Tibial nerve (tissue), 4 donors: ENCODE results near the gene DDX47. TPM values are rescaled to one million over a fixed set of nuclear protein-coding genes. Genes with fewer than 3 reads are reported as not detected.
"Not testable (repeated sequence)": the region's sequence is repeated elsewhere in the genome, so short reads cannot be mapped to it uniquely, and the experiment has no call there.

Source experiments
- DNase-seq, 2 donors: peaks; one replicate each; pipeline ENCODE4 v3.0.0-alpha.2; 2019; ENCODE audit warnings: low spot score in 2 of 2
- H3K27ac ChIP-seq, 4 donors: fragments of 200-600 bp; sonication (generic) in 3 of 4; one replicate each; pipeline ENCODE4 v1.5.1; 2017 to 2019; ENCODE audit warnings: mild to moderate bottlenecking in 1 of 4
- H3K27me3 ChIP-seq, 2 donors: fragments of 200-600 bp; sonication (generic) in 1 of 2; one replicate each; pipeline versions ENCODE4 v1.5.1 to v1.6.0; 2017 to 2019
- H3K36me3 ChIP-seq, 3 donors: fragments of 200-600 bp; sonication (generic); one replicate each; pipeline ENCODE4 v1.5.1; 2018 to 2019
- H3K4me1 ChIP-seq, 4 donors: fragments of 200-600 bp; sonication (generic) in 3 of 4; one replicate each; pipeline ENCODE4 v1.5.1; 2017 to 2019
- H3K4me3 ChIP-seq, 4 donors: fragments of 200-600 bp; sonication (generic) in 3 of 4; one replicate each; pipeline ENCODE4 v1.5.1; 2017 to 2019; ENCODE audit warnings: mild to moderate bottlenecking in 1 of 4, moderate library complexity in 1 of 4
- H3K9me3 ChIP-seq, 4 donors: fragments of 200-600 bp; sonication (generic) in 3 of 4; one replicate each; pipeline ENCODE4 v1.5.1; 2017 to 2019
- EP300 ChIP-seq, 2 donors: sonication (generic); formaldehyde crosslinking; IDR thresholded peaks; one replicate each; pipeline ENCODE4 v1.6.1; 2017; ENCODE audit warnings: antibody characterized with exemption in 2 of 2, mild to moderate bottlenecking in 1 of 2
- POLR2A ChIP-seq, 2 donors: fragments of 450-650 bp; IDR thresholded peaks; one replicate each; pipeline ENCODE4 v1.6.1; 2017; ENCODE audit warnings: antibody characterized with exemption in 2 of 2, mild to moderate bottlenecking in 2 of 2, moderate library complexity in 2 of 2
- WGBS, 2 donors: methylation state at CpG; one replicate each; pipeline ENCODE4 v1.1.5; 2018; 5-methylcytosine and 5-hydroxymethylcytosine counted together
- total RNA-seq, 4 donors: library from RNA; depleted of rRNA; stranded (reverse); fragments of >200 nt; gene quantifications; one replicate each; pipeline ENCODE4 v1.1.0, GENCODE V29; 2016
- TF ChIP-seq, protein P1 (sequence below), 5 experiments: fragments of 200-600 bp in 3 of 5; fragments of 450-650 bp in 2 of 5; sonication (generic) in 3 of 5; IDR thresholded peaks; one replicate each; pipeline ENCODE4 v1.5.1; 2016 to 2019; ENCODE audit warnings: antibody characterized with exemption in 5 of 5, mild to moderate bottlenecking in 3 of 5, moderate library complexity in 2 of 5

The DDX47 gene
- total RNA-seq, 4 donors from 2014 or later = 39.4 to 50.0 (median 47.8) TPM

DNA sequence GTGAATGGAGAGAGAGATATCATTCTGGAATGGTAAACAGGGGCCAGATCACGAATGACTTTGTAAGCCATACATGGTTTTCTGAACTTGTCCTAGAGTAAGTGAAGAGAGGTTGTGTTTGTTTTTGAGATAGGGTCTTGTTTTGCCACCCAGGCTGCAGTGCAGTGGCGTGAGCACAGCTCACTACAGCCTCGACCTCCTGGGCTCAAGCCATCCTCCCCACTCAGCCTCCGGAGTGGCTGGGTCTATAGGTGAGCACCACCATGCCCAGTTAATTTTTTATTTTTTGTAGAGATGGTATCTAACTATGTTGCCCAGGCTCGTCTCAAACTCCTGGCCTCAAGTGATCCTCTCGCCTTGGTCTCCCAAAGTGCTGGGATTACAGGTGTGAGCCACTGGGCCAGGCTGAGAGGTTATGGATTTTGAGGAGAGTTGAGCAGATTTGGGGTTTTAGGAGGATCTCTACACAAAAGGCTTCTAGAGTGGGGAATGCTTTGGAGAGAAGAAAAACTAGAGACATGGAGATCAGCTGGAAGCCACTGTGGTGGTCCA lies 58.5 kb downstream of the DDX47 start:
- 92 to 96% methylated on average over 6 of the region's 6 CpGs for WGBS, 2 donors
- no peak overlapping the region for H3K27ac ChIP-seq
- no peaks in the 10 kb centered on the region for H3K9me3 ChIP-seq
- no peaks in the 10 kb centered on the region for H3K4me1 ChIP-seq
- TF ChIP-seq EP300 (IDR thresholded peaks at IDR 0.05) = no peak
- no peak for TF ChIP-seq POLR2A (IDR thresholded peaks at IDR 0.05)
- TF ChIP-seq, protein P1, sequence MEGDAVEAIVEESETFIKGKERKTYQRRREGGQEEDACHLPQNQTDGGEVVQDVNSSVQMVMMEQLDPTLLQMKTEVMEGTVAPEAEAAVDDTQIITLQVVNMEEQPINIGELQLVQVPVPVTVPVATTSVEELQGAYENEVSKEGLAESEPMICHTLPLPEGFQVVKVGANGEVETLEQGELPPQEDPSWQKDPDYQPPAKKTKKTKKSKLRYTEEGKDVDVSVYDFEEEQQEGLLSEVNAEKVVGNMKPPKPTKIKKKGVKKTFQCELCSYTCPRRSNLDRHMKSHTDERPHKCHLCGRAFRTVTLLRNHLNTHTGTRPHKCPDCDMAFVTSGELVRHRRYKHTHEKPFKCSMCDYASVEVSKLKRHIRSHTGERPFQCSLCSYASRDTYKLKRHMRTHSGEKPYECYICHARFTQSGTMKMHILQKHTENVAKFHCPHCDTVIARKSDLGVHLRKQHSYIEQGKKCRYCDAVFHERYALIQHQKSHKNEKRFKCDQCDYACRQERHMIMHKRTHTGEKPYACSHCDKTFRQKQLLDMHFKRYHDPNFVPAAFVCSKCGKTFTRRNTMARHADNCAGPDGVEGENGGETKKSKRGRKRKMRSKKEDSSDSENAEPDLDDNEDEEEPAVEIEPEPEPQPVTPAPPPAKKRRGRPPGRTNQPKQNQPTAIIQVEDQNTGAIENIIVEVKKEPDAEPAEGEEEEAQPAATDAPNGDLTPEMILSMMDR (IDR thresholded peaks at IDR 0.05) = no peak
- H3K36me3 ChIP-seq = no peaks in the 10 kb centered on the region
- no peaks in the 10 kb centered on the region for H3K27me3 ChIP-seq
- H3K4me3 ChIP-seq = no peak overlapping the region
- DNase-seq = no peak

GRCh38 chr12:12872139-12872933 lies 59.2 kb downstream of the DDX47 start:
- no peak for DNase-seq
- TF ChIP-seq, protein P1 (IDR thresholded peaks at IDR 0.05) = no peak
- TF ChIP-seq POLR2A (IDR thresholded peaks at IDR 0.05) (no peak), EP300 (IDR thresholded peaks at IDR 0.05) (no peak)
- no peaks in the 10 kb centered on the region for H3K27me3 ChIP-seq
- H3K27ac ChIP-seq = no peak overlapping the region
- H3K4me1 ChIP-seq = no peaks in the 10 kb centered on the region
- 70 to 77% methylated on average over 10 of the region's 10 CpGs for WGBS, 2 donors
- no peaks in the 10 kb centered on the region for H3K9me3 ChIP-seq
- no peaks in the 10 kb centered on the region for H3K36me3 ChIP-seq
- no peak overlapping the region for H3K4me3 ChIP-seq

DNA sequence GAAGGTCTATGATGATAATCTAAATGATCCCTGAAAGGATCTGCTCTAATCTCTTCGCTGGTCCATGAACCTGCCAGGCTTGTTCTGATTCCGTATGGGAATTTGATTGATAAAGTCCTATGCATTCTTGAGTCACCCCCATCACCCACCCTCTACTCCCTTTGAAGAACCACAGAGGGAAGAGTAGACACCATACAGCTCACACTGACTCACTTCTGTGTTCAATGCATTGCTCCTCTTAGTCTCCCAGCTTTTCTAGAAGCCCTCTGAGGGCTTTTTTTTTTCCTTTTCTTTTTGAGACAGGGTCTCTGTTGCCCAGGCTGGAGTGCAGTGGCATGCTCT lies 59.8 kb downstream of the DDX47 start:
- H3K27ac ChIP-seq = no peak overlapping the region
- no peaks in the 10 kb centered on the region for H3K36me3 ChIP-seq
- WGBS, 2 donors = 93 to 95% methylated on average over 2 of the region's 2 CpGs

GRCh38 chr12:12874029-12874428 lies 60.9 kb downstream of the DDX47 start:
- TF ChIP-seq POLR2A (IDR thresholded peaks at IDR 0.05) (no peak), EP300 (IDR thresholded peaks at IDR 0.05) (no peak)
- TF ChIP-seq, protein P1 (IDR thresholded peaks at IDR 0.05) = no peak
- H3K4me1 ChIP-seq = no peaks in the 10 kb centered on the region
- no peaks in the 10 kb centered on the region for H3K36me3 ChIP-seq
- no peak overlapping the region for H3K27ac ChIP-seq
- H3K27me3 ChIP-seq = no peaks in the 10 kb centered on the region
- H3K9me3 ChIP-seq = no peaks in the 10 kb centered on the region
- DNase-seq = no peak
- no peak overlapping the region for H3K4me3 ChIP-seq
- WGBS, 2 donors = 86 to 87% methylated on average over 1 of the region's 1 CpG

More for the DNA sequence above, 59.8 kb downstream of the DDX47 start:
- TF ChIP-seq EP300 (IDR thresholded peaks at IDR 0.05) (no peak), POLR2A (IDR thresholded peaks at IDR 0.05) (no peak)
- TF ChIP-seq, protein P1 (IDR thresholded peaks at IDR 0.05) = no peak
- no peak for DNase-seq
- Histone ChIP-seq H3K9me3 (no peaks in the 10 kb centered on the region), H3K4me3 (no peak overlapping the region), H3K27me3 (no peaks in the 10 kb centered on the region), H3K4me1 (no peaks in the 10 kb centered on the region)

DNA sequence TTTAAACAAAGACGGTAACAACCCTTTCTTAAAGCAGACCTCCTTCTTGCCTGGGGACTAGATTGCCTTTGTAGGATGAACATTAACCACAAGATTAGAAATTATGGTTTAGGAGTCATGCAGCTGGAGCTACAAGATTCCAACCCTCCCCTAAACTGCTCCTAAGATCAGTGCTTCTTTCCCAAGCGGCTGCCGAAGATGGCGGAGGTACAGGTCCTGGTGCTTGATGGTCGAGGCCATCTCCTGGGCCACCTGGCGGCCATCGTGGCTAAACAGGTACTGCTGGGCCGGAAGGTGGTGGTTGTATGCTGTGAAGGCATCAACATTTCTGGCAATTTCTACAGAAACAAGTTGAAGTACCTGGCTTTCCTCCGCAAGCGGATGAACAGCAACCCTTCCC lies 62.2 kb downstream of the DDX47 start:
- not testable (repeated sequence) for H3K27me3 ChIP-seq, H3K4me3 ChIP-seq, H3K4me1 ChIP-seq, H3K9me3 ChIP-seq, H3K27ac ChIP-seq, H3K36me3 ChIP-seq, DNase-seq
- 97 to 99% methylated on average over 10 of the region's 10 CpGs for WGBS, 2 donors
